ENCODE measurements around the gene TMEM52B. TPM values are rescaled to one million over a fixed set of nuclear protein-coding genes. Genes with fewer than 3 reads are reported as not detected.

Gene TMEM52B
- total and polyA plus RNA-seq, 2 experiments from 2014 or later, result not detected

DNA sequence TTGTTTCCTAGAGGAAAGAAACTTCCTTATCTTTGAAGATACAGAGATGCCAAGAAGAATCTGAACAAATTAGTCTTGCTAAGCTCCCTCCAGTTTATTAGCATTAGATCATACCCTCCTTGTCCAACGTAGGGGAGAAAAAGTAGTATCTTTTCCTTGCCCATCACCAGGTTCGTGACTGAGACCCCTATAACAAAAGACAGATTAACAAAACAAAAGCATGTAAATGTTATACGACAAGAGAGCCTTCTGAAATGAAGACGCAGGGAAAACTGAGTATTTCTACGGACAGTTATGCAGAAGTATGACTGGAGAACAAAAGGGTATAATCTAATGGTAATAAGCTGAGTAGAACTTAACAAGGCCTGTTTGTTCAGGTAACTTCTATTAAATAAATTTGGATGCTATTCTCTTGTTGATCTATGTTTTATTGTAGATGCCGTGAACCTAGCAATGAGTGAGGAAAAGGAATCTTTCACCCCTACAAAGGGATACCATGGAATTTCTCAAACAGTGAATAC is 45.9 kb upstream of the TMEM52B start (continued):
- TF ChIP-seq, protein P1, sequence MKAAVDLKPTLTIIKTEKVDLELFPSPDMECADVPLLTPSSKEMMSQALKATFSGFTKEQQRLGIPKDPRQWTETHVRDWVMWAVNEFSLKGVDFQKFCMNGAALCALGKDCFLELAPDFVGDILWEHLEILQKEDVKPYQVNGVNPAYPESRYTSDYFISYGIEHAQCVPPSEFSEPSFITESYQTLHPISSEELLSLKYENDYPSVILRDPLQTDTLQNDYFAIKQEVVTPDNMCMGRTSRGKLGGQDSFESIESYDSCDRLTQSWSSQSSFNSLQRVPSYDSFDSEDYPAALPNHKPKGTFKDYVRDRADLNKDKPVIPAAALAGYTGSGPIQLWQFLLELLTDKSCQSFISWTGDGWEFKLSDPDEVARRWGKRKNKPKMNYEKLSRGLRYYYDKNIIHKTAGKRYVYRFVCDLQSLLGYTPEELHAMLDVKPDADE (IDR thresholded peaks at IDR 0.05), result no peak

DNA sequence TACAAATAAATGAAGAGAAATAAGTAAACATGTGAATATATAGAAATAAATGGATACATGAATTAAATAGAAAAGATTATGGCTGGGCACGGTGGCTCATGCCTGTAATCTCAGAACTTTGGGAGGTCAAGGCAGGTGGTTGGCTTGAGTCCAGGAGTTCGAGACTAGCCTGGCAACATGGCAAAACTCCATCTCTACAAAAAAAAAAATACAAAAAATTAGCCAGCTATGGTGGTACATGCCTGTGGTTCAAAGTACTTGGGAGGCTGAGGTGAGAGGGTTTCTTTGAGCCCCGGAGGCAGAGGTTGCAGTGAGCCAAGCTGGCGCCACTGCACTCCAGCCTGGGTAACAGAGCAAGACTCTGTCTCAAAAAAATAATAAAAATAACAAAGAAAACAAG is 43.7 kb upstream of the TMEM52B start:
- no peak overlapping the region for H3K27ac Mint-ChIP-seq
- no peak for TF ChIP-seq EZH2 (IDR thresholded peaks at IDR 0.05; ENCODE audit: low read depth, unreplicated experiment)
- TF ChIP-seq JUNB (IDR thresholded peaks at IDR 0.05; ENCODE audit: unreplicated experiment), result no peak
- TF ChIP-seq STAT1 (IDR thresholded peaks at IDR 0.05; ENCODE audit: unreplicated experiment), result no peak
- TF ChIP-seq EZH2phosphoT487 (IDR thresholded peaks at IDR 0.05; ENCODE audit: unreplicated experiment), result no peak
- TF ChIP-seq, protein P1 (IDR thresholded peaks at IDR 0.05), result no peak
- TF ChIP-seq, protein P2, sequence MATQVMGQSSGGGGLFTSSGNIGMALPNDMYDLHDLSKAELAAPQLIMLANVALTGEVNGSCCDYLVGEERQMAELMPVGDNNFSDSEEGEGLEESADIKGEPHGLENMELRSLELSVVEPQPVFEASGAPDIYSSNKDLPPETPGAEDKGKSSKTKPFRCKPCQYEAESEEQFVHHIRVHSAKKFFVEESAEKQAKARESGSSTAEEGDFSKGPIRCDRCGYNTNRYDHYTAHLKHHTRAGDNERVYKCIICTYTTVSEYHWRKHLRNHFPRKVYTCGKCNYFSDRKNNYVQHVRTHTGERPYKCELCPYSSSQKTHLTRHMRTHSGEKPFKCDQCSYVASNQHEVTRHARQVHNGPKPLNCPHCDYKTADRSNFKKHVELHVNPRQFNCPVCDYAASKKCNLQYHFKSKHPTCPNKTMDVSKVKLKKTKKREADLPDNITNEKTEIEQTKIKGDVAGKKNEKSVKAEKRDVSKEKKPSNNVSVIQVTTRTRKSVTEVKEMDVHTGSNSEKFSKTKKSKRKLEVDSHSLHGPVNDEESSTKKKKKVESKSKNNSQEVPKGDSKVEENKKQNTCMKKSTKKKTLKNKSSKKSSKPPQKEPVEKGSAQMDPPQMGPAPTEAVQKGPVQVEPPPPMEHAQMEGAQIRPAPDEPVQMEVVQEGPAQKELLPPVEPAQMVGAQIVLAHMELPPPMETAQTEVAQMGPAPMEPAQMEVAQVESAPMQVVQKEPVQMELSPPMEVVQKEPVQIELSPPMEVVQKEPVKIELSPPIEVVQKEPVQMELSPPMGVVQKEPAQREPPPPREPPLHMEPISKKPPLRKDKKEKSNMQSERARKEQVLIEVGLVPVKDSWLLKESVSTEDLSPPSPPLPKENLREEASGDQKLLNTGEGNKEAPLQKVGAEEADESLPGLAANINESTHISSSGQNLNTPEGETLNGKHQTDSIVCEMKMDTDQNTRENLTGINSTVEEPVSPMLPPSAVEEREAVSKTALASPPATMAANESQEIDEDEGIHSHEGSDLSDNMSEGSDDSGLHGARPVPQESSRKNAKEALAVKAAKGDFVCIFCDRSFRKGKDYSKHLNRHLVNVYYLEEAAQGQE (IDR thresholded peaks at IDR 0.05; ENCODE audit: unreplicated experiment), result no peak
- TF ChIP-seq POLR2AphosphoS5 (IDR thresholded peaks at IDR 0.05; ENCODE audit: low read depth), result no peak
- TF ChIP-seq, protein P3, sequence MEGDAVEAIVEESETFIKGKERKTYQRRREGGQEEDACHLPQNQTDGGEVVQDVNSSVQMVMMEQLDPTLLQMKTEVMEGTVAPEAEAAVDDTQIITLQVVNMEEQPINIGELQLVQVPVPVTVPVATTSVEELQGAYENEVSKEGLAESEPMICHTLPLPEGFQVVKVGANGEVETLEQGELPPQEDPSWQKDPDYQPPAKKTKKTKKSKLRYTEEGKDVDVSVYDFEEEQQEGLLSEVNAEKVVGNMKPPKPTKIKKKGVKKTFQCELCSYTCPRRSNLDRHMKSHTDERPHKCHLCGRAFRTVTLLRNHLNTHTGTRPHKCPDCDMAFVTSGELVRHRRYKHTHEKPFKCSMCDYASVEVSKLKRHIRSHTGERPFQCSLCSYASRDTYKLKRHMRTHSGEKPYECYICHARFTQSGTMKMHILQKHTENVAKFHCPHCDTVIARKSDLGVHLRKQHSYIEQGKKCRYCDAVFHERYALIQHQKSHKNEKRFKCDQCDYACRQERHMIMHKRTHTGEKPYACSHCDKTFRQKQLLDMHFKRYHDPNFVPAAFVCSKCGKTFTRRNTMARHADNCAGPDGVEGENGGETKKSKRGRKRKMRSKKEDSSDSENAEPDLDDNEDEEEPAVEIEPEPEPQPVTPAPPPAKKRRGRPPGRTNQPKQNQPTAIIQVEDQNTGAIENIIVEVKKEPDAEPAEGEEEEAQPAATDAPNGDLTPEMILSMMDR (conservative IDR thresholded peaks at IDR 0.05; ENCODE audit: low read depth in 2 of 2), result no peak
- TF ChIP-seq, protein P4, sequence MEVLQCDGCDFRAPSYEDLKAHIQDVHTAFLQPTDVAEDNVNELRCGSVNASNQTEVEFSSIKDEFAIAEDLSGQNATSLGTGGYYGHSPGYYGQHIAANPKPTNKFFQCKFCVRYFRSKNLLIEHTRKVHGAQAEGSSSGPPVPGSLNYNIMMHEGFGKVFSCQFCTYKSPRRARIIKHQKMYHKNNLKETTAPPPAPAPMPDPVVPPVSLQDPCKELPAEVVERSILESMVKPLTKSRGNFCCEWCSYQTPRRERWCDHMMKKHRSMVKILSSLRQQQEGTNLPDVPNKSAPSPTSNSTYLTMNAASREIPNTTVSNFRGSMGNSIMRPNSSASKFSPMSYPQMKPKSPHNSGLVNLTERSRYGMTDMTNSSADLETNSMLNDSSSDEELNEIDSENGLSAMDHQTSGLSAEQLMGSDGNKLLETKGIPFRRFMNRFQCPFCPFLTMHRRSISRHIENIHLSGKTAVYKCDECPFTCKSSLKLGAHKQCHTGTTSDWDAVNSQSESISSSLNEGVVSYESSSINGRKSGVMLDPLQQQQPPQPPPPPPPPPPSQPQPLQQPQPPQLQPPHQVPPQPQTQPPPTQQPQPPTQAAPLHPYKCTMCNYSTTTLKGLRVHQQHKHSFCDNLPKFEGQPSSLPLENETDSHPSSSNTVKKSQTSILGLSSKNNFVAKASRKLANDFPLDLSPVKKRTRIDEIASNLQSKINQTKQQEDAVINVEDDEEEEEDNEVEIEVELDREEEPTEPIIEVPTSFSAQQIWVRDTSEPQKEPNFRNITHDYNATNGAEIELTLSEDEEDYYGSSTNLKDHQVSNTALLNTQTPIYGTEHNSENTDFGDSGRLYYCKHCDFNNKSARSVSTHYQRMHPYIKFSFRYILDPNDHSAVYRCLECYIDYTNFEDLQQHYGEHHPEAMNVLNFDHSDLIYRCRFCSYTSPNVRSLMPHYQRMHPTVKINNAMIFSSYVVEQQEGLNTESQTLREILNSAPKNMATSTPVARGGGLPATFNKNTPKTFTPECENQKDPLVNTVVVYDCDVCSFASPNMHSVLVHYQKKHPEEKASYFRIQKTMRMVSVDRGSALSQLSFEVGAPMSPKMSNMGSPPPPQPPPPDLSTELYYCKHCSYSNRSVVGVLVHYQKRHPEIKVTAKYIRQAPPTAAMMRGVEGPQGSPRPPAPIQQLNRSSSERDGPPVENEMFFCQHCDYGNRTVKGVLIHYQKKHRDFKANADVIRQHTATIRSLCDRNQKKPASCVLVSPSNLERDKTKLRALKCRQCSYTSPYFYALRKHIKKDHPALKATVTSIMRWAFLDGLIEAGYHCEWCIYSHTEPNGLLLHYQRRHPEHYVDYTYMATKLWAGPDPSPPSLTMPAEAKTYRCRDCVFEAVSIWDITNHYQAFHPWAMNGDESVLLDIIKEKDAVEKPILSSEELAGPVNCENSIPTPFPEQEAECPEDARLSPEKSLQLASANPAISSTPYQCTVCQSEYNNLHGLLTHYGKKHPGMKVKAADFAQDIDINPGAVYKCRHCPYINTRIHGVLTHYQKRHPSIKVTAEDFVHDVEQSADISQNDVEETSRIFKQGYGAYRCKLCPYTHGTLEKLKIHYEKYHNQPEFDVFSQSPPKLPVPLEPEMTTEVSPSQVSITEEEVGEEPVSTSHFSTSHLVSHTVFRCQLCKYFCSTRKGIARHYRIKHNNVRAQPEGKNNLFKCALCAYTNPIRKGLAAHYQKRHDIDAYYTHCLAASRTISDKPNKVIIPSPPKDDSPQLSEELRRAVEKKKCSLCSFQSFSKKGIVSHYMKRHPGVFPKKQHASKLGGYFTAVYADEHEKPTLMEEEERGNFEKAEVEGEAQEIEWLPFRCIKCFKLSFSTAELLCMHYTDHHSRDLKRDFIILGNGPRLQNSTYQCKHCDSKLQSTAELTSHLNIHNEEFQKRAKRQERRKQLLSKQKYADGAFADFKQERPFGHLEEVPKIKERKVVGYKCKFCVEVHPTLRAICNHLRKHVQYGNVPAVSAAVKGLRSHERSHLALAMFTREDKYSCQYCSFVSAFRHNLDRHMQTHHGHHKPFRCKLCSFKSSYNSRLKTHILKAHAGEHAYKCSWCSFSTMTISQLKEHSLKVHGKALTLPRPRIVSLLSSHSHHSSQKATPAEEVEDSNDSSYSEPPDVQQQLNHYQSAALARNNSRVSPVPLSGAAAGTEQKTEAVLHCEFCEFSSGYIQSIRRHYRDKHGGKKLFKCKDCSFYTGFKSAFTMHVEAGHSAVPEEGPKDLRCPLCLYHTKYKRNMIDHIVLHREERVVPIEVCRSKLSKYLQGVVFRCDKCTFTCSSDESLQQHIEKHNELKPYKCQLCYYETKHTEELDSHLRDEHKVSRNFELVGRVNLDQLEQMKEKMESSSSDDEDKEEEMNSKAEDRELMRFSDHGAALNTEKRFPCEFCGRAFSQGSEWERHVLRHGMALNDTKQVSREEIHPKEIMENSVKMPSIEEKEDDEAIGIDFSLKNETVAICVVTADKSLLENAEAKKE (CRISPR knock-in tag; IDR thresholded peaks at IDR 0.05), result no peak
- TF ChIP-seq CREB1 (CRISPR knock-in tag; IDR thresholded peaks at IDR 0.05; ENCODE audit: low read depth), result no peak
- no peak for TF ChIP-seq ZNF331 (CRISPR knock-in tag; IDR thresholded peaks at IDR 0.05; ENCODE audit: low read depth)

More for the DNA sequence above, 43.7 kb upstream of the TMEM52B start:
- Histone ChIP-seq H3F3A (replicated peaks; ENCODE audit: low read depth) (no peaks in the 10 kb centered on the region), H3K79me2 (replicated peaks; ENCODE audit: insufficient read depth) (no peaks in the 10 kb centered on the region), H3K36me3 (ENCODE audit: insufficient read depth) (no peaks in the 10 kb centered on the region), H3K4me3 (no peak overlapping the region), H3K27ac (ENCODE audit: low read depth) (no peak overlapping the region), H3K4me2 (no peak overlapping the region), H4K20me1 (replicated peaks; ENCODE audit: insufficient read depth) (no peaks in the 10 kb centered on the region), H3K9me2 (ENCODE audit: insufficient read depth) (no peaks in the 10 kb centered on the region), H2AFZ (no peak overlapping the region), H3K27me3 (ENCODE audit: insufficient read depth) (no peaks in the 10 kb centered on the region), H3K4me1 (ENCODE audit: insufficient read depth) (peaks cover 41% of the 10 kb centered on the region)
- DNase-seq (ENCODE audit: low spot score) (no peak), ATAC-seq (no peak)
- H3K4me1 Mint-ChIP-seq, result peaks cover 31% of the 10 kb centered on the region
- no peak overlapping the region for H3K4me3 Mint-ChIP-seq
- H3K27me3 Mint-ChIP-seq (ENCODE audit: insufficient read depth, low read depth, poor library complexity), result peaks cover 2% of the 10 kb centered on the region
- no peaks in the 10 kb centered on the region; the same call in 2 of the 3 replicates for H3K9me3 Mint-ChIP-seq
- no peaks in the 10 kb centered on the region for H3K36me3 Mint-ChIP-seq (ENCODE audit: low read depth)

Data from GM23338 (cell line).